HepG2 (cell line): ENCODE data around the gene PCNT. TPM values are rescaled to one million over a fixed set of nuclear protein-coding genes. Genes with fewer than 3 reads are reported as not detected.

Source experiments
- ELF3 ChIP-seq: IDR thresholded peaks from 2 replicates; pipeline ENCODE4 v1.6.1; 2016; ENCODE audit warnings: missing genetic modification reagents, missing compliant biosample characterization
- KLF16 ChIP-seq, 2 experiments: sonication (generic) in 1 of 2; formaldehyde crosslinking in 1 of 2; IDR thresholded peaks; 2 replicates each; pipeline versions ENCODE4 v1.6.1 to v1.8.0; 2016 to 2023; ENCODE audit warnings: missing genetic modification reagents in 2 of 2, missing compliant biosample characterization in 1 of 2
- MIER2 ChIP-seq: IDR thresholded peaks from 2 replicates; pipeline ENCODE4 v1.6.1; 2016; ENCODE audit warnings: missing biosample characterization, missing genetic modification reagents
- NR3C1 ChIP-seq: sonication (generic); formaldehyde crosslinking; IDR thresholded peaks from 2 replicates; pipeline ENCODE4 v1.4.0; 2020; ENCODE audit warnings: missing genetic modification reagents
- SIN3B ChIP-seq: fragments of 150-350 bp; IDR thresholded peaks from 2 replicates; pipeline ENCODE4 v1.6.1; 2014; ENCODE audit warnings: low read length
- ZIK1 ChIP-seq: sonication (generic); formaldehyde crosslinking; IDR thresholded peaks from 2 replicates; pipeline ENCODE4 v1.5.0; 2020; ENCODE audit warnings: mild to moderate bottlenecking, low read depth, missing genetic modification reagents, borderline replicate concordance
- ZNF556 ChIP-seq: sonication (generic); formaldehyde crosslinking; IDR thresholded peaks from 2 replicates; pipeline ENCODE4 v1.4.0; 2020; ENCODE audit warnings: mild to moderate bottlenecking, missing genetic modification reagents, borderline replicate concordance
- ZNF839 ChIP-seq: sonication (generic); formaldehyde crosslinking; IDR thresholded peaks from 2 replicates; pipeline ENCODE4 v1.4.0; 2020; ENCODE audit warnings: missing genetic modification reagents, mild to moderate bottlenecking, borderline replicate concordance
- polyA plus RNA-seq, 8 experiments: library from polyadenylated mRNA; depleted of rRNA in 3 of 8; stranded (reverse) in 7 of 8; unstranded in 1 of 8; fragments of >200 nt; fragmentation: Illumina TruSeq in 4 of 8; extraction: Trizol in 4 of 8; gene quantifications; 2 replicates each; pipeline versions ENCODE4 v1.2.1 to v1.2.3, GENCODE V29; 2011 to 2016; ENCODE audit warnings: low read depth in 4 of 8, missing spikeins in 1 of 8, mixed read lengths in 1 of 8; ENCODE audit not compliant: insufficient read depth in 1 of 8
- total RNA-seq, 5 experiments: library from RNA; depleted of rRNA; stranded (reverse); fragments of >200 nt; fragmentation: Illumina TruSeq; extraction: Trizol; gene quantifications; 2 replicates each; pipeline ENCODE4 v1.2.3, GENCODE V29; 2016; ENCODE audit warnings: low read depth in 1 of 5
- TF ChIP-seq, protein P1 (sequence below): sonication (generic); formaldehyde crosslinking; IDR thresholded peaks from 2 replicates; pipeline ENCODE4 v1.4.0; 2020; ENCODE audit warnings: mild to moderate bottlenecking, missing genetic modification reagents
- TF ChIP-seq, protein P2 (sequence below): sonication (generic); formaldehyde crosslinking; IDR thresholded peaks from 2 replicates; pipeline ENCODE4 v1.4.0; 2020; ENCODE audit warnings: mild to moderate bottlenecking, missing genetic modification reagents
- TF ChIP-seq, protein P3 (sequence below): sonication (generic); formaldehyde crosslinking; conservative IDR thresholded peaks from 2 replicates; pipeline ENCODE4 v1.4.0; 2020; ENCODE audit warnings: missing genetic modification reagents
- TF ChIP-seq, protein P4 (sequence below): sonication (generic); formaldehyde crosslinking; IDR thresholded peaks from 2 replicates; pipeline ENCODE4 v1.4.0; 2020; ENCODE audit warnings: mild to moderate bottlenecking, missing genetic modification reagents
- TF ChIP-seq, protein P5 (sequence below): sonication (generic); formaldehyde crosslinking; IDR thresholded peaks from 2 replicates; pipeline ENCODE4 v1.4.0; 2020; ENCODE audit warnings: missing genetic modification reagents
- TF ChIP-seq, protein P6 (sequence below): sonication (generic); formaldehyde crosslinking; IDR thresholded peaks from 2 replicates; pipeline ENCODE4 v1.8.0; 2022; ENCODE audit warnings: mild to moderate bottlenecking, missing genetic modification reagents, moderate library complexity

The PCNT gene
- total and polyA plus RNA-seq, 2 of the 13 experiments (the other 11 are each of a cell fraction or from before 2014, with no cell fraction given): 5.6 to 12.4 TPM

DNA sequence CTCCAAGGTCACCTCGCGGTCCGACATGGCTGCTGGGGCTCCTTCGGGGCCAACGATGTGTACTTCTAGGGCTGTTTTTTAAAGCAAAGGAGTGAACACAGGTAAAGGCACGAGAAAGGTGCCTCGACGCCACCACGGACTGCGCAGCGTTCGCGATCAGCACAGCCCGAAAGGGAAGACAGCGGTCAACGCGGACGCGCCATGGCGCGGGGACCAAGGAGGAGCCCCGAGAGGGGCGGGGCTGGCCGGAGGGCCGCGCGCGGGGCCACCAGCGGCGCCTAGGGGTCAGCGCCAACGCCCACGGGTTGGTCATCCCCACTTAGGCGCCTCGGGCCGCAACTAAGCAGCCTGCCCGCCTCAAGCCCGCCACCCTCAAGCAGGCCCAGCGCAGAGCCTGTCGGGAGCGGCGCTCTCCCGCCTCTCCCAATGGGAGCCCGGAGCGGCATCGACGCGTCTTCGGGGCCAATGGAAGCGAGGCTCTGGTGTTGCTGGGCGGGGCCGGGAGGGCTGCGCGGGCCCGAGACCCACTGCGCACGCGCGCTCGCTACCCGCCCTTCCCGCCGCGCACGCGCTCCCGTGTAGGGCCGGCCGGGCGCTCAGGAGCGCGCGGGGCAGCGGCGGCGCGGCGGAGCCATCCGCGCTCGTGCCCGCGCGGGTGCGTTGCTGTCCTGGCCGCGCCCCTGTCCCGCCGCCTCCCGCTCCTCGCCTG, 134.5 kb downstream of the PCNT start, which contains the start of gene DIP2A (continued):
- TF ChIP-seq, protein P1, sequence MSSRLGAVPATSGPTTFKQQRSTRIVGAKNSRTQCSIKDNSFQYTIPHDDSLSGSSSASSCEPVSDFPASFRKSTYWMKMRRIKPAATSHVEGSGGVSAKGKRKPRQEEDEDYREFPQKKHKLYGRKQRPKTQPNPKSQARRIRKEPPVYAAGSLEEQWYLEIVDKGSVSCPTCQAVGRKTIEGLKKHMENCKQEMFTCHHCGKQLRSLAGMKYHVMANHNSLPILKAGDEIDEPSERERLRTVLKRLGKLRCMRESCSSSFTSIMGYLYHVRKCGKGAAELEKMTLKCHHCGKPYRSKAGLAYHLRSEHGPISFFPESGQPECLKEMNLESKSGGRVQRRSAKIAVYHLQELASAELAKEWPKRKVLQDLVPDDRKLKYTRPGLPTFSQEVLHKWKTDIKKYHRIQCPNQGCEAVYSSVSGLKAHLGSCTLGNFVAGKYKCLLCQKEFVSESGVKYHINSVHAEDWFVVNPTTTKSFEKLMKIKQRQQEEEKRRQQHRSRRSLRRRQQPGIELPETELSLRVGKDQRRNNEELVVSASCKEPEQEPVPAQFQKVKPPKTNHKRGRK (CRISPR knock-in tag): no peak
- TF ChIP-seq, protein P2, sequence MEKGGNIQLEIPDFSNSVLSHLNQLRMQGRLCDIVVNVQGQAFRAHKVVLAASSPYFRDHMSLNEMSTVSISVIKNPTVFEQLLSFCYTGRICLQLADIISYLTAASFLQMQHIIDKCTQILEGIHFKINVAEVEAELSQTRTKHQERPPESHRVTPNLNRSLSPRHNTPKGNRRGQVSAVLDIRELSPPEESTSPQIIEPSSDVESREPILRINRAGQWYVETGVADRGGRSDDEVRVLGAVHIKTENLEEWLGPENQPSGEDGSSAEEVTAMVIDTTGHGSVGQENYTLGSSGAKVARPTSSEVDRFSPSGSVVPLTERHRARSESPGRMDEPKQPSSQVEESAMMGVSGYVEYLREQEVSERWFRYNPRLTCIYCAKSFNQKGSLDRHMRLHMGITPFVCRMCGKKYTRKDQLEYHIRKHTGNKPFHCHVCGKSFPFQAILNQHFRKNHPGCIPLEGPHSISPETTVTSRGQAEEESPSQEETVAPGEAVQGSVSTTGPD (CRISPR knock-in tag): no peak
- TF ChIP-seq ZNF556 (peak; percentile 39; the same call in 1 of the 2 replicates), SIN3B (peak; percentile 57; the same call in 1 of the 2 replicates), KLF16 (CRISPR knock-in tag; IDR thresholded peaks at IDR 0.05) (peak in 1 of 2 experiments; percentile 90; a peak in 2 of 4 replicates), ELF3 (CRISPR knock-in tag) (no peak), ZNF839 (CRISPR knock-in tag) (peak; percentile 89; the same call in 1 of the 2 replicates), NR3C1 (CRISPR knock-in tag) (no peak), ZIK1 (no peak; the same call in 1 of the 2 replicates), MIER2 (CRISPR knock-in tag) (no peak; the same call in 1 of the 2 replicates)
- TF ChIP-seq, protein P3, sequence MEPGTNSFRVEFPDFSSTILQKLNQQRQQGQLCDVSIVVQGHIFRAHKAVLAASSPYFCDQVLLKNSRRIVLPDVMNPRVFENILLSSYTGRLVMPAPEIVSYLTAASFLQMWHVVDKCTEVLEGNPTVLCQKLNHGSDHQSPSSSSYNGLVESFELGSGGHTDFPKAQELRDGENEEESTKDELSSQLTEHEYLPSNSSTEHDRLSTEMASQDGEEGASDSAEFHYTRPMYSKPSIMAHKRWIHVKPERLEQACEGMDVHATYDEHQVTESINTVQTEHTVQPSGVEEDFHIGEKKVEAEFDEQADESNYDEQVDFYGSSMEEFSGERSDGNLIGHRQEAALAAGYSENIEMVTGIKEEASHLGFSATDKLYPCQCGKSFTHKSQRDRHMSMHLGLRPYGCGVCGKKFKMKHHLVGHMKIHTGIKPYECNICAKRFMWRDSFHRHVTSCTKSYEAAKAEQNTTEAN: peak; percentile 13; the same call in 1 of the 2 replicates
- TF ChIP-seq, protein P4, sequence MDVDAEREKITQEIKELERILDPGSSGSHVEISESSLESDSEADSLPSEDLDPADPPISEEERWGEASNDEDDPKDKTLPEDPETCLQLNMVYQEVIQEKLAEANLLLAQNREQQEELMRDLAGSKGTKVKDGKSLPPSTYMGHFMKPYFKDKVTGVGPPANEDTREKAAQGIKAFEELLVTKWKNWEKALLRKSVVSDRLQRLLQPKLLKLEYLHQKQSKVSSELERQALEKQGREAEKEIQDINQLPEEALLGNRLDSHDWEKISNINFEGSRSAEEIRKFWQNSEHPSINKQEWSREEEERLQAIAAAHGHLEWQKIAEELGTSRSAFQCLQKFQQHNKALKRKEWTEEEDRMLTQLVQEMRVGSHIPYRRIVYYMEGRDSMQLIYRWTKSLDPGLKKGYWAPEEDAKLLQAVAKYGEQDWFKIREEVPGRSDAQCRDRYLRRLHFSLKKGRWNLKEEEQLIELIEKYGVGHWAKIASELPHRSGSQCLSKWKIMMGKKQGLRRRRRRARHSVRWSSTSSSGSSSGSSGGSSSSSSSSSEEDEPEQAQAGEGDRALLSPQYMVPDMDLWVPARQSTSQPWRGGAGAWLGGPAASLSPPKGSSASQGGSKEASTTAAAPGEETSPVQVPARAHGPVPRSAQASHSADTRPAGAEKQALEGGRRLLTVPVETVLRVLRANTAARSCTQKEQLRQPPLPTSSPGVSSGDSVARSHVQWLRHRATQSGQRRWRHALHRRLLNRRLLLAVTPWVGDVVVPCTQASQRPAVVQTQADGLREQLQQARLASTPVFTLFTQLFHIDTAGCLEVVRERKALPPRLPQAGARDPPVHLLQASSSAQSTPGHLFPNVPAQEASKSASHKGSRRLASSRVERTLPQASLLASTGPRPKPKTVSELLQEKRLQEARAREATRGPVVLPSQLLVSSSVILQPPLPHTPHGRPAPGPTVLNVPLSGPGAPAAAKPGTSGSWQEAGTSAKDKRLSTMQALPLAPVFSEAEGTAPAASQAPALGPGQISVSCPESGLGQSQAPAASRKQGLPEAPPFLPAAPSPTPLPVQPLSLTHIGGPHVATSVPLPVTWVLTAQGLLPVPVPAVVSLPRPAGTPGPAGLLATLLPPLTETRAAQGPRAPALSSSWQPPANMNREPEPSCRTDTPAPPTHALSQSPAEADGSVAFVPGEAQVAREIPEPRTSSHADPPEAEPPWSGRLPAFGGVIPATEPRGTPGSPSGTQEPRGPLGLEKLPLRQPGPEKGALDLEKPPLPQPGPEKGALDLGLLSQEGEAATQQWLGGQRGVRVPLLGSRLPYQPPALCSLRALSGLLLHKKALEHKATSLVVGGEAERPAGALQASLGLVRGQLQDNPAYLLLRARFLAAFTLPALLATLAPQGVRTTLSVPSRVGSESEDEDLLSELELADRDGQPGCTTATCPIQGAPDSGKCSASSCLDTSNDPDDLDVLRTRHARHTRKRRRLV (CRISPR knock-in tag): no peak
- TF ChIP-seq, protein P5, sequence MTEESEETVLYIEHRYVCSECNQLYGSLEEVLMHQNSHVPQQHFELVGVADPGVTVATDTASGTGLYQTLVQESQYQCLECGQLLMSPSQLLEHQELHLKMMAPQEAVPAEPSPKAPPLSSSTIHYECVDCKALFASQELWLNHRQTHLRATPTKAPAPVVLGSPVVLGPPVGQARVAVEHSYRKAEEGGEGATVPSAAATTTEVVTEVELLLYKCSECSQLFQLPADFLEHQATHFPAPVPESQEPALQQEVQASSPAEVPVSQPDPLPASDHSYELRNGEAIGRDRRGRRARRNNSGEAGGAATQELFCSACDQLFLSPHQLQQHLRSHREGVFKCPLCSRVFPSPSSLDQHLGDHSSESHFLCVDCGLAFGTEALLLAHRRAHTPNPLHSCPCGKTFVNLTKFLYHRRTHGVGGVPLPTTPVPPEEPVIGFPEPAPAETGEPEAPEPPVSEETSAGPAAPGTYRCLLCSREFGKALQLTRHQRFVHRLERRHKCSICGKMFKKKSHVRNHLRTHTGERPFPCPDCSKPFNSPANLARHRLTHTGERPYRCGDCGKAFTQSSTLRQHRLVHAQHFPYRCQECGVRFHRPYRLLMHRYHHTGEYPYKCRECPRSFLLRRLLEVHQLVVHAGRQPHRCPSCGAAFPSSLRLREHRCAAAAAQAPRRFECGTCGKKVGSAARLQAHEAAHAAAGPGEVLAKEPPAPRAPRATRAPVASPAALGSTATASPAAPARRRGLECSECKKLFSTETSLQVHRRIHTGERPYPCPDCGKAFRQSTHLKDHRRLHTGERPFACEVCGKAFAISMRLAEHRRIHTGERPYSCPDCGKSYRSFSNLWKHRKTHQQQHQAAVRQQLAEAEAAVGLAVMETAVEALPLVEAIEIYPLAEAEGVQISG: peak; percentile 79
- TF ChIP-seq, protein P6, sequence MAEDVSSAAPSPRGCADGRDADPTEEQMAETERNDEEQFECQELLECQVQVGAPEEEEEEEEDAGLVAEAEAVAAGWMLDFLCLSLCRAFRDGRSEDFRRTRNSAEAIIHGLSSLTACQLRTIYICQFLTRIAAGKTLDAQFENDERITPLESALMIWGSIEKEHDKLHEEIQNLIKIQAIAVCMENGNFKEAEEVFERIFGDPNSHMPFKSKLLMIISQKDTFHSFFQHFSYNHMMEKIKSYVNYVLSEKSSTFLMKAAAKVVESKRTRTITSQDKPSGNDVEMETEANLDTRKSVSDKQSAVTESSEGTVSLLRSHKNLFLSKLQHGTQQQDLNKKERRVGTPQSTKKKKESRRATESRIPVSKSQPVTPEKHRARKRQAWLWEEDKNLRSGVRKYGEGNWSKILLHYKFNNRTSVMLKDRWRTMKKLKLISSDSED (CRISPR knock-in tag): no peak; the same call in 1 of the 2 replicates
